ENCODE results near the gene ARHGAP42.

ARHGAP42 gene

DNA sequence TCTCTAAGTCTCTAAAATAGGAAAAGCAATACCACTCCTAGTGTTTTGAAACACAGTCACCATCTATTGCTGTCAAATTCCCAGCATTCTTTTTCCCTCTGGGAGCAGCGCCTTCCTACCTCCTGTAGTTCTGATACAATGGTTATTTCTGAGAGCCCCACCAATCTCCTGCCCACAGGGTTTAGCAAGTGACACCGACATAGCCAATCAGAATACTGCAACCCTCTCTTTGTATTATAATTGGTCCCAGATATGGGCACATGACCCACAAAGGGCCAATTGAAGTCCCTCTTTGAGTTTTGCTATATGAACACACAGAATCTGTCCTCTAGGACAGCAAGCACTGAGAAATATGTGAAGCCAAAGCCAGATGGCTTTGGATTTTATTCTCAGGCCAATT is 16.9 kb upstream of the ARHGAP42 start:
- TF ChIP-seq, protein P1, sequence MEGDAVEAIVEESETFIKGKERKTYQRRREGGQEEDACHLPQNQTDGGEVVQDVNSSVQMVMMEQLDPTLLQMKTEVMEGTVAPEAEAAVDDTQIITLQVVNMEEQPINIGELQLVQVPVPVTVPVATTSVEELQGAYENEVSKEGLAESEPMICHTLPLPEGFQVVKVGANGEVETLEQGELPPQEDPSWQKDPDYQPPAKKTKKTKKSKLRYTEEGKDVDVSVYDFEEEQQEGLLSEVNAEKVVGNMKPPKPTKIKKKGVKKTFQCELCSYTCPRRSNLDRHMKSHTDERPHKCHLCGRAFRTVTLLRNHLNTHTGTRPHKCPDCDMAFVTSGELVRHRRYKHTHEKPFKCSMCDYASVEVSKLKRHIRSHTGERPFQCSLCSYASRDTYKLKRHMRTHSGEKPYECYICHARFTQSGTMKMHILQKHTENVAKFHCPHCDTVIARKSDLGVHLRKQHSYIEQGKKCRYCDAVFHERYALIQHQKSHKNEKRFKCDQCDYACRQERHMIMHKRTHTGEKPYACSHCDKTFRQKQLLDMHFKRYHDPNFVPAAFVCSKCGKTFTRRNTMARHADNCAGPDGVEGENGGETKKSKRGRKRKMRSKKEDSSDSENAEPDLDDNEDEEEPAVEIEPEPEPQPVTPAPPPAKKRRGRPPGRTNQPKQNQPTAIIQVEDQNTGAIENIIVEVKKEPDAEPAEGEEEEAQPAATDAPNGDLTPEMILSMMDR (IDR thresholded peaks at IDR 0.05; ENCODE audit: insufficient read depth, low read length, missing control alignments): no peak
- POLR2A ChIA-PET: no interaction called here

DNA sequence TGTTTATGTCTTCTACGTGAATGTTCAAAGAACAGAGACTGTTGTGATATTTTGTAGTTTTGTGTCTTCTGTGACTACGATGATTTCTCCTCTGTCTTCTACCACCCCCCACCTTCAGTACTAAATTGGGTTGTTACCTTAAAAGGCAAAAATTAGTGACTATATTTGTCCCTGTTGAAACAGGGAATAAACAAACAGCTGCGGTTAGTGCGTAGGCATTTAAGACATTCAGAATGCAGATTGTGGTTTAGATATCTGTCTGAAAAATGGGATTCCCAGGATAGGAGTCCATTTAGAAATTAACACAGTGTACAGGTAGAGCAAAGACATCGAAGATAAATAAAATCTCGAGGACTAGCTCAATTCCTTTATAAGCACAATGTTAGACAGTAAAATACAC is 15.6 kb upstream of the ARHGAP42 start:
- CTCF ChIA-PET: interaction anchor here (1.3 kb wide), 1 partner anchor 9 kb away, joined by 3 read pairs; no protein-coding TSS in a partner anchor
- DNase-seq (ENCODE audit: low read depth, low spot score): no peak
- H3K4me3 ChIP-seq (ENCODE audit: low read depth, low read length): no peak overlapping the region
- TF ChIP-seq, protein P1 (IDR thresholded peaks at IDR 0.05; ENCODE audit: insufficient read depth, low read length, missing control alignments): no peak
- POLR2A ChIA-PET: no interaction called here

More for the DNA sequence above, 16.9 kb upstream of the ARHGAP42 start:
- CTCF ChIA-PET: interaction anchor here (1.4 to 1.5 kb wide), 2 partner anchors 10 to 93 kb away, joined by 3 to 6 read pairs; no protein-coding TSS in a partner anchor
- DNase-seq (ENCODE audit: low read depth, low spot score): no peak
- no peak overlapping the region for H3K4me3 ChIP-seq (ENCODE audit: low read depth, low read length)

DNA sequence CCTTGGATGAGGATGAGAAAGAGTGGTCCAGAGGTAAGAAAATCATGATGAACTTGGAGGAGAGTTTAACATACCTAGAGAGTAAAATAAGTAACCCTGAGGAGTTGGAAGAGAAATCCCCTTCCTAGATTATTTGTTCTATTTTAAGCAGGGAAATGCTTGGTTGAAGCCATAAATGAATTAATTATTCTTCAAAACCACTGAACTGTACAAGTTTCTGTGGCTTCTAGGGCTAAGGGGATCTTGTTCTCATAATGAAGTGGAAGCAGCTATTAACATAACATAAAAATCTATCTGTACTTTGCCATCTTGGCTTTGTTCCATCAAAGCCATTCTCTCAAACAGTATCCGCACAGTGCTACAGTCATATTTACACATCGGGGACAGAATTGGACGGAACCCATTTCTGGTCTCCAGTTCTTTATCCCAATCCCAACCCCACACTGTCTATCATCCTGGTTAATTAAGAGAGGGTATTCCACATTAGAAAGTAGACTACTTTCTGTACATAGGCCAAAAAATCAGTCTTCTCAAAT is 14.5 kb upstream of the ARHGAP42 start:
- CTCF ChIA-PET: no interaction called here
- TF ChIP-seq, protein P1 (IDR thresholded peaks at IDR 0.05; ENCODE audit: insufficient read depth, low read length, missing control alignments): no peak
- no peak for DNase-seq (ENCODE audit: low read depth, low spot score)
- POLR2A ChIA-PET: no interaction called here
- H3K4me3 ChIP-seq (ENCODE audit: low read depth, low read length): no peak overlapping the region

DNA sequence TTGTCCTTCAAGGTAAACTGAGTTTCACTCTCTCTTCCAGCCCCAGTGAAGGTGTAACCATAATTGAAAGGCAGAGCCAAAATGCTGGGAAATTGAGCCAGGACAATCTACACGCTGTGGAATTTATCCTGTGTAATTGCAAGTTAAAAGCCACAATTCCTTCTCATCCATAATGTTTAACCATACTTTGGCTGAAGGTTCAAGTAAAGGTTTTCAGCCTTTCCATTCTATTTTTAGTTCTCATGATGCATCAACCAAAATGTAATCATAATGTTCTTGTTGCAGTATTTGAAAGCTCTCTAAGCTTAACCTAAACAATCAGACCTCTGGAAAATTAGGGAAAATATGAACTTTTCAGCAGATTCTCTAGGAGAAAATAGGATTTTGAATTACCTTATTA is 14.0 kb upstream of the ARHGAP42 start:
- TF ChIP-seq, protein P1 (IDR thresholded peaks at IDR 0.05; ENCODE audit: insufficient read depth, low read length, missing control alignments): no peak
- no peak overlapping the region for H3K4me3 ChIP-seq (ENCODE audit: low read depth, low read length)
- DNase-seq (ENCODE audit: low read depth, low spot score): no peak
- POLR2A ChIA-PET: no interaction called here
- CTCF ChIA-PET: interaction anchor here (1.0 kb wide), 1 partner anchor 8 kb away, joined by 3 read pairs; no protein-coding TSS in a partner anchor

- no peak overlapping the region for H3K4me3 ChIP-seq (ENCODE audit: low read depth, low read length)
- TF ChIP-seq, protein P1 (IDR thresholded peaks at IDR 0.05; ENCODE audit: insufficient read depth, low read length, missing control alignments): no peak
- ChIA-PET POLR2A (no interaction called here), CTCF (no interaction called here)
- DNase-seq (ENCODE audit: low read depth, low spot score): no peak
Observed at GRCh38 chr11:100674212-100674611, 12.9 kb upstream of the ARHGAP42 start.

- no peak overlapping the region for H3K4me3 ChIP-seq (ENCODE audit: low read depth, low read length)
- ChIA-PET CTCF (interaction anchor here (1.5 to 9.5 kb wide), 2 partner anchors 12 to 257 kb away, joined by 3 to 133 read pairs; no protein-coding TSS in a partner anchor), POLR2A (no interaction called here)
- no peak for DNase-seq (ENCODE audit: low read depth, low spot score)
- TF ChIP-seq, protein P1 (IDR thresholded peaks at IDR 0.05; ENCODE audit: insufficient read depth, low read length, missing control alignments): no peak
Observed at GRCh38 chr11:100675115-100675650, 11.9 kb upstream of the ARHGAP42 start.

All from AG04449 (cell line).